ENCODE measurements around the gene METTL18.

GRCh38 chr1:169836198-169836597, 41.5 kb upstream of the METTL18 start:
- TF ChIP-seq ZC3H10 (CRISPR knock-in tag; IDR thresholded peaks at IDR 0.05) (no peak), ZFP3 (CRISPR knock-in tag; IDR thresholded peaks at IDR 0.05) (no peak), PATZ1 (CRISPR knock-in tag; IDR thresholded peaks at IDR 0.05; ENCODE audit: borderline replicate concordance) (no peak), ZFP30 (CRISPR knock-in tag; IDR thresholded peaks at IDR 0.05) (no peak), OSR1 (CRISPR knock-in tag; IDR thresholded peaks at IDR 0.05) (no peak), RARB (CRISPR knock-in tag; IDR thresholded peaks at IDR 0.05) (no peak), CSDC2 (CRISPR knock-in tag; IDR thresholded peaks at IDR 0.05) (no peak), TCF4 (CRISPR knock-in tag; IDR thresholded peaks at IDR 0.05; ENCODE audit: borderline replicate concordance) (no peak), BACH2 (CRISPR knock-in tag; IDR thresholded peaks at IDR 0.05; ENCODE audit: borderline replicate concordance) (no peak), ZNF8 (CRISPR knock-in tag; IDR thresholded peaks at IDR 0.05) (no peak), CREB5 (CRISPR knock-in tag; IDR thresholded peaks at IDR 0.05; ENCODE audit: low read depth) (no peak), ESRRG (CRISPR knock-in tag; IDR thresholded peaks at IDR 0.05) (no peak), ZNF70 (CRISPR knock-in tag; IDR thresholded peaks at IDR 0.05) (no peak)

All from SK-N-SH treated with all-trans-retinoic acid at 6 μM for 48 hours (cell line).